Midbrain (tissue), 1 donor: ENCODE measurements around the gene FBXL17.

Source experiments
- DNase-seq: peaks from one replicate; lab custom pipeline; 2025; lab: John Stamatoyannopoulos, UW

FBXL17 gene

DNA sequence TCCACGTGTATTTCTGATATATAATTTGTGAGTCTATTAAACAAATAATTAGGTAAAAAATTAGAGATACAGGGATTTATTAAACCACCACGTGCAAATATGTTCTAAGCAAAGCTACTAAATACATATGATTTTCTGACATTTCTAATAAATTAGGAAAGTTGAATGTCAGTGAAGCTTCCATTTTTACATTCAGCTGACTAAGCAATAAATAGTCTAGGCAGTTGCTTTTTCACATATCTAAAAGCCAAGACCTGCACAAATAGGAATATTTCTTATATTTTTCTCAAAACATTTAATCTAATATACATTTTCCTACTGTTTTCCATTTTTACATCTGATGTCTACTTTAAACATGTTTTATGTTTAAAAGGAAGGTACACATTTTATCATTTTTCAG, 388.6 kb downstream of the FBXL17 start:
- no peak for DNase-seq

DNA sequence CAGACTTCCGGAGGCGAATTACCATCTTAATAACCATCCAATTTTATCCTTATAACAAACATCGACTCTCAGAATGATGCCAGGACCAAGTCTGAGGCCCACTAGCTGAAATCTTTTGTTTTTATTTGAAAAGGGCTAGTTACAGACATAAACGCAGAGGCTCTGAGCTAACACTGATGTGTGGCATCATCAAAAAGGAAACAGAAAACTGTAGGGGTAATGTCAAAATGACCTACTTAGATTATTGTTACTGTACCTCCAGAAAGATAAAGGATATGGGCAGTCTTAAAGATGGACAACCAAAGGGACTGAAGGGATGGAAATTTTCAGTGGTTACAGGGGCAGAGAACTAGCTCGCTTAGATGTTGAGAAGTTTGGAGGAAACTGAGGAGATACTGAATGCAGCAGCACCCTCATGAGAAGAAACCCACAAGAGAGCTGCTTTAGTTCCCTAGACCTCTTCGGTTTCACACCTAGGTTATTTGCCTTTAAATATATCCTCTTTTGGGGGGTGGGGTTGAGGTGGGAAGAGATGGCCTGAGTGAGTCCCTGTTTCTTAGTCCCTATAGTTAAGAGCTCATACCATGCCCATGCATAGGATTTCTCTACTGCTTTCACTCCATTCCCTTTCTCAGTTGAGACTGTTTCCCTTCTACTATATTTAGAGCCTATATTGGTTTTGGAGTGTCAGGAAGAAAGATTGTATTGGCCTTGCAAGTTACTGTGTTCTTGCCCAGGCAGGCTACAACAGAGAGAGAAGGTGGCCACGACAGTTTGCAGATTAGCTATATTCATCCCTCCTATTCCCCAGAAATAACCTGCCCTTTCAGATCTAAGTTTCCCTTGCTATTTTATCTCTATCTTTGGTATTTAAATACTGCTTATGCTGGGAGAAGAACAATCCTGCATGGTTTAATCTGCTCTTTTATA, 390.8 kb downstream of the FBXL17 start:
- DNase-seq, result no peak

DNA sequence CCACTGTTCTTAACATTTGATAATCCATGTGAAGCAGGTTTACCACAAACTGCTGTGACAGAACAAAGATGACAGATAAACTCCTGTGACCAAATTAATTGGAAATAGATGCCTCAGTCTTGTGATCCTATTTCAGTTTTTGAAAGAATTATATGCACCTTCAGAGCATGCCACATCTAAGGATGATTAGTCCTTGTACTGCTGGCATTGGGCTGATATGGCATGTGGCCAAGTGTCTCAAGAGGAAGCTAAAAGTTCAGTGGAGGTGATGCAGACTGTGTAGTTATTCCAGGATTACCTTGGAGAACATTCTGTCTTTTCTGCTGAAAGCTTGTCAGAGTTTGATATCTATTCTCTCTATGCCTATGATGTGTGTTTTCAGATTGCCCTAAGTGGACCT, 396.8 kb downstream of the FBXL17 start:
- DNase-seq, result no peak

DNA sequence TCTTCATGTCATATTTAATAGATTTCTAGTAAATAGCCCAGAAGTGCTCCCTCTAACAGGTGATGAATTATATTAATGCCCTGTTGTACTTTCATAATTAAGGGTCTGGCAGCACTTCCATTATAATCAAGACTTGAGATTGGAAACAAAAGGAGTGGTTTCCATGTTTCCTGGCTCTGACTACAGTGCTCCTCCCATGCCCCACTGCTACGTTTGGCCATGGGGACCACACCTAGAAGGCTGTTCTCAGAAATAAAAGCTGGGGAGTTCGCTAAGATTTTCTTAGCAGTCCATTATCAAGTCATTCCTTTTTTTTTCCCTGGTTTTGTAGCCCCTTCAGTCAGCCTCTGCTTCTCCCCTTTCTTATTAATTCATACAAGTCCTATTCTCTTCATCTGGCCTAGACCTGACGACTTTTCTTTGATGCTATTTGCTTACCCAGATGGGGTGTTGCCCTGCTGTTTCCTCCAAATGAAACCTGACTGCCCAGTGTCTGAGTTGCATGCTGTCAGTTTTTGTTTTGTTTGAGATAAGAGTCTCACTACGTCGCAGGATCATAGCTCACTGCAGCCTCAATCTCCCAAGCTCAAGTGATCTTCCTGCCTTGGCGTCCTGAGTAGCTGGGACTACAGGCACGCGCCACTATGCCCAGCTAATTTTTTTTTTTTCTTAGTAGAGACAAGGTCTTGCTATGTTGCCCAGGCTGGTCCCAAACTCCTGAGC, 399.0 kb downstream of the FBXL17 start:
- no peak for DNase-seq

DNA sequence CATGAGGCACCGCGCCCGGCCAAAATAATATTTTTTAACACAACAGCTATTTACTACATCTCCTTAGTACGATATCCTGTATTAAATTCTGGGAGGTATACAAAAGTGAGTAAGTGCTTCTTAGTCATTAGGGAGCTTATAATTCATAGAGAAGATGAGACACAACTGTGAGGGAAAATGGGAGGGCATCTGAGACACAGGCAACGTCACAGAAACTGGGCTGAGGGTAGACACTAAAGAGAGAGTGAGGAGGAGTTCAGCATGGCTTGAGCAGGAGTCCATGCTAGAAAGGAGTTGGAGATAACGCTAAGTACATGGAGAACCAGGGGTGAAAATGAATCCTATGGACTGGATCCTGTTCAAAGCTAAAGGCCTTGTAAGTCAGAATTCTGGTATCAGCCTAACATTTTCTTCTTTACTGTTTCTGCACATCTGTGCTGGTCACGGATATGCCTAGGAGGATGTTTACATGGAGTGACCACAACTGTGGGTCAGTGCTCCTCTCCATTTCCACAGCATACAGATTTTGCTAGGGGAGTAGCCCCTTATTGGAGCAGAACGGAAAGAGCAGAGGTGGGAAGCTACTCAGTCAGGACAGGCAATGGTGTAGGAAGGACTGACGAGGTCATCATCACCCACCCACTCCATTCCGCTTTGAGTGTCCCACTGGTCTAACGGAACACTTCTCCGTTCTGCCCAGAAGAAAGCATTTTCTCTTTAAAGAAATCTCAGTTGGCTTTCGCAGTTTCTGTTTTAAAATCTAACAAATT, 400.8 kb downstream of the FBXL17 start:
- no peak for DNase-seq

DNA sequence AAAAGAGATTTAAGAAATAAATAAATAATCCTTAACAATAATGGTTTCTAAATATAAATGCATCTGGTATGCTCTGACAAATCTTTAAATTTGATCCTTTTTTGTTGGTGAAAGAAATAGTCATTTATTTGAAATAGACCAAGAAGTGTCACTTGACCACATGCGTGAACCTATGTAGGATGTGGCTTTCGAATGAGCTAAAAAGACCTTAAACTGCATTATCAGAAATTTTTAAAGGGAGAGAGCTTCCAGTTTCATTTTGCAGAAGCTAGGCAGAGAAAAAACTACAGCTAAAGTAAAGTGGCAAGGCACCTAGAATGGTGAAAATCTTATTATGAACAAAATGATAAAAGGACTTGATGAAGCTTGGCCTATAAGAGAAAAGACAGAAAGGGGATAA, 402.0 kb downstream of the FBXL17 start:
- DNase-seq, result no peak

DNA sequence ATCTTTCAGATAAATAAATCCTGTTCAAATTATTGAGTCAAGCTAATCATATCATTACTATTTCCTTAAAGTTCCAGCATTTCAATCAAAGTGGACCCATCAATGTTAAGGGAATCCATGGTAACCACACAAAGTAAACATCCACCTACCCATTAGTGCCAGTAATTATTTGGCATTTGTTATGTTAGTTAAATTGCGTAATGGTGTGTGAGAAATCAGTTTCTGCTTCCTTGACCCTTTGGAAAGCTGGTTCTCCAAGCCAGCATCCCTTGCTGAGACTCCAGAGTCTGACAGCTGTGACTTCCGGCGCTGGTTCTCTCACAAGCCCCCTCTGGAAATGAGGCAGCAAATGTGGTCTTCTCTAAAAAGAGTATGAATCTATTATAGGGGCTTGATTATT, 402.6 kb downstream of the FBXL17 start:
- no peak for DNase-seq

DNA sequence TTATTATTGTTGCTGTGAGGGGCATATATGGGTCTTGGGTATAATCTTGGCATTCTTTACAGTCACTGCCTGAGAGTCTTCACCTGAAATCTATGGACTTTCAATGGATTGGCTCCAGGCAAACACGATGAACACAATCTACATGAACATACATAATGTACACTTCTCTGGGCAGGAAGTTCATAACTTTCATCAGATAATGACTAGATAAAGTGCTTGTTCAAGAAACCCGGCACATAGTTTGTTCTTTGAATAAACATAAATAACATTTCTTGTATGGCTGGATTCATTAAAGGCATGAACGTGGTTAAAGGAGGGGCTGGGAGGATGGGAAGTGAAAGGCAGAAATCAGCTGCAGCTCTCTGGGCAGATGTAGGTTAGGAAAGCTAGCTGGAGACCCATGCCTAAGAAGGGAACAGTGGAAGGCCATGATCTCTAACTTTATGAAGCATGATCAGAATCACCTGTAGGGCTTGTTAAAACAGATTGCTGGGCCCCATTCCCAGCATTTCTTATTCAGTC, 404.3 kb downstream of the FBXL17 start:
- DNase-seq, result no peak

DNA sequence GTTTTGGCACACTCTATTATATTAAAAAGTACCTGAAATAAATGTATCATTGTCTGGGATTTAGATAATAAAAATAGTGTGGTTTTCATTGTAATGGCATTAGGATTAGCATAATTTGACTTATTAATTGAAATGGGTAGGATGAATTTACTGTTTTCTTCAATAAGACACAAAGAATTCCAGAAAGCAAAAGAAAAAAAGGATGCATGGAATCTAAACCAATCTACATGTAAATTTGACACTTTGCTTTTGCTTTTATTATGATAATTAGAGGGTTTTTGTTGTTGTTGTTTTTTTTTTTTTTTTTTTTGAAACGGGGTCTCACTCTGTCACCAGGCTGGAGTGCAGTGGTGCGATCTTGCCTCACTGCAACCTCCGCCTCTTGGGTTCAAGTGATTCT, 406.3 kb downstream of the FBXL17 start:
- no peak for DNase-seq

DNA sequence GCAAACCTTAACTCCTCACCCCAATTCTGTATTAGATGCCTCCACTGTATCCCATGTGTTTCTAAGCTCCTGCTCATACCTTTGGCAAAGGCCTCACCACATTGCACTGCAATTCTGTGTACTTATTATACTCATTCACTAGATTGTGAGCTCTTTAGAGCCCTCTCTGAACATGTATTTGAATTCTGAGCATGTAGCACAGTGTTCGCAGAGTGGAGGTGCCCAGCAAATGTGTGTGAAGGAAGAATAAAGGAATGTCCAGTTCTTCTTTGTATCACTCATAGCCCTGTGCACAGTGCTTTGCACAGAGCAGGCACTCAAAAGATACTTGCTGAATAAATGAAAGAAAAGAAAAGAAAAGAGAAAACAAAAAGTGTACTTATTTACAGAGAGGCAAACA, 410.1 kb downstream of the FBXL17 start:
- DNase-seq, result no peak

DNA sequence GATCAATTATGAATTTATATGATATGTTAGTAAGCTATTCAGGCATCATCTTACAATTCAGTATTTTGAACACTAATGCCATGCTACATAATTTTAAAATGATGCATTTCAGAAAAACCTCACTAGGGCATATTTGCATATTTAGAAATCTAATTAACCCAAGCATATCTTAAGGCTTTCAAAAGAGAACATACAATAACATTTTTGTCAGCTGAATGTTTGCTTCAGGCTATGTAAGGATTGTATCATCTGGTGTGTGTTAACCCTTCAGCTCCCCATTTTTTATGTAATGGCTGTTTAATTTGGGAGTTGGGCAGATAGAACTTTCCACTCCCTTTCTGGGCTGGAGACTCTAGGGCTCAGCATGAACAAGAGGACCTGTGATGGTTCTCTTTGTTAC, 412.1 kb downstream of the FBXL17 start:
- no peak for DNase-seq

DNA sequence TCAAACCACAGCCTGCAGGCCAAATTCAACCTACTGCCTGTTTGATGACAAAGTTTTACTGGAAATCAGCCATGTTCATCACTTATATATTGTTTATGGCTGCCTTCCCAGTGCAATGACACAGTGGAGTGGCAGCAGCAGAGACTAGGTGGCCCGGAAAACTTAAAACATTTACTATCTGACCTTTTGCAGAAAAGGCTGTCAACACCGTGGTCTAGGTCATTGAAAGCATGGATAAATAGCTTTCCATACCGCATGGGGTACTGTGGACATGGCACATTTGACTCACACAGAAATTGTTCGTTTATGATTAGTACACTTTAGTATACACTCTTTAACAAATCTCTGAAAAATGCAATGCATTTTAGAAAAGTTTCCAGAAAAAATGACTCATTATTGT, 412.9 kb downstream of the FBXL17 start:
- DNase-seq, result no peak

DNA sequence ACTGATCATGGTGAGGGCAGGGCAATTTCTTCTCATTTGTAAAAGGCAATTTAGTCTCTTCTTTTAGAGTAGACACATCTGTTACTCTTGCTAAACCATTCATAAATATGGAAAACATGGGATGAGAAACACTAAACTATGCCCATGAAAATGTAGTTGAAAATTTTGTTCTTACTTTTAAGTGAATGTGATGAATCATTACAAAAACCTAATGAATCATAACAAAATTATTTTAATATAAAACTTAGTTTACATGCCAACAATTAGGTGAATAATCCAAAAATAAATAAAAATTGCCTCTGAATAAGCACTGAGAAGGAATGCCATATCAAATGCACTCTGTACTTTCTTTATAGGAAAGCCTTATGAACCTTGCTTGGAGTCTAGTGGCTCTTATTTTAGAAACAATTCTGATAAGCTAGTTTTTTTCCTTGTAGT, 413.5 kb downstream of the FBXL17 start:
- DNase-seq, result no peak

DNA sequence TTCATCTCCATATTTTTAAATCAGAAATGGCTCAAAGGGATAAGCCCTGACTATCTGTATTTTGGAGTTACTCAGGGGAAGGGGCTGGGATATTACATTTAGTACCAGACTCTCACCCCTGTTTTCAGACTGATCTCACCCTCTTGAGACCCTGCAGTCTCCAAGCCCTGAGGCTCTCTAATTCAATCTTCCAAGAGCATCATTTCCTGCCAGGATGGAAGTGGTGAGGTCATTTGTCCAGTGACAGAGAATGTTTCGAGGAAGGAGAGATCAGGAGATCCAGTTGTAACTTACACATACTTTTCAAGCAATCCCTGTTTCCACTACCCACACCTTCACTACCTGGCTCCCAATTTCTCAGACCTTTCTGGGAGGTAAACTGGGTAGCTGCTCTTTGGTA, 415.7 kb downstream of the FBXL17 start:
- DNase-seq, result no peak

DNA sequence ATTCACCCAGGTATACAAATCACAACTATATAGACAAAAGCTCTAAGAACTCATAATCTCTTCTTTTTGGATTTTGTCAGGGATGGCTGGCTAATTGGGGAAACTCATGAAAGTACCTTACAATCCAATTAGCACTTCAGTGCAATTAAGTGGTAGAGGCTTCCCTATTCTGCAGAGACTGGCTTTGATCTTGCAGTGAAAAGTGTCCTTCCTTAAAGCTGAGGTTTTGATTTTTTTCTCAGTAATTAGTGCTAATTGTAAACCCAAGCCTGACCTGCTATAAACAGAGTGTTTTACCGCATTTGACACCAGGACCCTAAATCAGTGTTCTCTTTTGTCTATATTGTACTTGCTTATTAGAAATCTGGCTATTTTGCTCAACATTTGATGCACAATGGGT, 417.2 kb downstream of the FBXL17 start:
- no peak for DNase-seq

DNA sequence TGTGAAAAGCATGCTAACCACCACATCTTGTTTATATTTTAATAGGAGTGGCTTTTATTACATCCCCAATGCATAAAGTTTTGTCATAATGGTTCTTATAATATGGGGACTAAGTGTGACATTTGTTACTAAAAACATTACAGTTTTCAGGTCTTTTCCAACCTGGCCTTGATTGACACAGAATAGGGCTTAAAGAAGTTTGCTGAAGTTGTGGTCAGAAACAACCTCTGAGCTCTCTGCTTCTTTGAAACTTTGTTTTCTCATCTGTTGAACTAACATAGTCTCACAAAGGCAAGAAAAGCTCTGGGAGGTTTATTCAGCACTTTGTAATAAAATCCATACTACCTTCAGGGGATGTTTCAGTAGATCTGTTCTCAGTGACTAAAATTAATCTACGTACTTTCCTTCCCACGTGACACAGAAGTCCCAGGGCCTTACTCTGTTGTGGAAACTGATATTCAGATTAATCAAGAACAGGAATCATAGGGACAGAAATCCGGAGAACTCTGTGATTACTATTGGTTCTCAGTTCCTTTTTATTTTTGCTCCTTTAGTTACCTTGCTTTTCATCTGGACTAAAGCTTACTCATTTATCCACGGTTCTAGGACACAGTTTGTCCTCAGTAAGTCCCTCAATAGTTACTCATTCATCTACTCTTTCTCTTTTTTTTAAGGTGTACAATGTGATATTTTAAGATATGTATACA, 422.2 kb downstream of the FBXL17 start:
- no peak for DNase-seq

DNA sequence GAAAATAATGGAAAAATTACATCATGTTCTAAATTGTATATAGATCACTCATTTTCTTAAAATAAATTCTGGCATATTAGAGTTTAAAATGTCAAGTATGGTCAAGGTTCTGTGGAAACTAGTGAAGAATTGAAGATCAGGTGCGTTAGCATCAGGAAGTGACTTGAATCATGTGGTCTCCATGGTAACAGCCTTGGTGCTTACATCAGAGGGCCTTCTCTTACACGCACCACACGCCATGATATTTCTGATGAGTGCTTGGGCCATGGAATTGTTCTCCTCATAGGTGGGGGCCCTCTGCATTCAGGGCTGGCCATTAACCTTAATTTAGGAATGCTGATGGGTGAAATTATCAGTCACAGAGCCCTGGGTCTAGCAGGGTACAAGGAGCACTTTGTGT, 423.0 kb downstream of the FBXL17 start:
- no peak for DNase-seq

DNA sequence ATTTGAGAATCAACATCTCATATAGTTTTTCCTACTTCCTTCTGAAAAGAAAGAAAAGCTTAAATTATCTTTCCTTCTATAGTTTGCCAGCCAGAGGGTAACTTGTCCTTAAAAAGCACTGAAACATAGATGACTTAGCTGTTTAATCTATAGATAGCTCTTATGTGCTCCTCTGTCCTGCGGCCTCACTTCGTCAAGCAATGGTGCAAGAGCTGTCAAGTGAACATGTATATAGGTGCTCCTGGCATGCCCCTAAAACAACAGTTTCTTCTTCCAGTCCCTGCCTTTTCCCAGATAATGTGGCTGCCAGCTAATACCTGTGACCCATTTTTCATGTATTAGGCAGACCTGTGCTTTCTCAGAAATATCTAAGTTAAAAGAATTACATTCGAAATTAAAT, 423.5 kb downstream of the FBXL17 start:
- no peak for DNase-seq

DNA sequence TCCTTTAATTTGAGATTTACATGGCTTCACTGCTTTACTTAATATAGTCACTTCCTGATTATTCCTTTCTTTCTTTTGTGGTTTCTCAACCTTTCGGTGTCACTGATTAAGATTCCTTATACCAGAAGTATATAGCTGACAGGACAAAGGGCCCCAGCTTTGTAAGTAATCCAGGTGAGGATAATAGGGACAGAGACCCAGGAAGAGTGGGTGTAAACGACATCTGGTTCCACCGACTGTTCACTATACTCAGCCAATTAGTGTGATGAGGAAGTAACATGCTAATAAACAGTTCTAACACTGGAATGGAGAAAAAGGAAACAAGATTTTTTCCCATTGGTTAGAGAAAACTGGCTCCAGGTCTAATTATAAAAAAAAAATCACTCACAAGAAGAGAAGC, 424.8 kb downstream of the FBXL17 start:
- no peak for DNase-seq

DNA sequence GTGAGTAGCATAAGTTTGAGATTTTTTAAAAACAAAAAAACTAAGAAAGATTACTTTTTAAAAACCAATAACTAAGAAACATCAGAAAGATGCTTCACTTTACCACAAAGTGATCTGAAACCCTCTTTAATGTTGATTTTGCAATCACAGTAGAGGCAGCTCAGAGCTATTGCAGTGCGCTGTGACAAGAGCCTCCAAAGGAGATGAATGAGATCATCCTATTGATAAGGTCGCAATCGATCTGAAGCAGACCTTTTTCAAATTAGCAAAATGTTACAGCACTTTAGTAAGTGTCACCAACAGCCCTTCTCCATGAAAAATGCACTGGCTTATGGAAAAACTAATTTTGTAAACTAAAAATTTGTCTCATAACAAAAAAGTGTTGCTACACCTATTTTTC, 426.6 kb downstream of the FBXL17 start:
- no peak for DNase-seq

DNA sequence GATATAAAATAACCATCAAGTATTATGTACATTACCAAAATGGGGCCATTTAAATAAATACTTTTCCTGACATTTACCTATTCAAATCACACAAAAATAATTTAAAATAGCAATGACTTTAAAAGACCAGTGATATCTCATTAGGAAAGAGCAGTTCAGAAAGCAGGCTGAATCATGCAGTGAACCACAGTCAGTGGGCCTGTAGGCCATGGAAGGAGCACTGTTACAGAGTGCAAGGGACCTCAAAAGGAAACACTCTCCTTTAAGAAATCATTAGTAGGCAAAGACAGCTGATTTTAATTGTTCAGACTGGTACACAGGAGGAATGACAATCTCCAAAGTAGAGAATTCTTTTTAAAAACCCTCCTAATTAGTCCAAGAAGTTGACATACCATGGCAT, 427.6 kb downstream of the FBXL17 start:
- no peak for DNase-seq

DNA sequence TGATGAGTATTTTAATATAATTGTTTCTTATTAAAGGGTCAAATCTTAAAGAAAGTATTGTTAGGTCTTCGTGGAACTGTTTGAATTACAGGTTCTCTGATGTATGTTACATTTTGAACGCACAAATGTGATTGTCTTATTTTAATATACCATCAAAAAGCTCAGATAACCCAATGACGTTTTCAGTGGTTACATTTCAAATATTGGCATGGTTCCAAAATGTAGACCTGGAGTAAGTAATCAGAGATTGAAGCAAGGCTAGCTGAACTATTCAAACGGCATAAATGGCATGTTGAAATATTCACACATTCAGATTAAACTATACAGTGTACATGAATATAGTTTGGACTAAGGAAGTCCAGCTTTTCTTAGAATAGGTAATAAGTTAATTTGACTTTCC, 429.4 kb downstream of the FBXL17 start:
- DNase-seq, result no peak
